Caco-2 (cell line): ENCODE measurements around the gene PNMT. TPM values are rescaled to one million over a fixed set of nuclear protein-coding genes. Genes with fewer than 3 reads are reported as not detected.
A peak's percentile ranks its signal among the peaks of the same experiment; 100 is the strongest.

Source experiments
- BruUV-seq: library from RNA; stranded (reverse); fragments of 400-500 nt; replicated peaks from 2 replicates; lab custom pipeline; 2021; lab: Mats Ljungman, UMichigan
- CTCF ChIA-PET: fragments of 300-600 bp; sonication (Branson Sonifier 250); formaldehyde crosslinking; loops from one replicate; lab custom pipeline; 2022; ENCODE audit warnings: antibody characterized with exemption; lab: Charles Lee
- POLR2A ChIA-PET: fragments of 300-600 bp; sonication (Branson Sonifier 250); formaldehyde crosslinking; loops from one replicate; lab custom pipeline; 2022; ENCODE audit warnings: antibody characterized with exemption; lab: Charles Lee
- DNase-seq, 2 experiments: peaks; one replicate each; pipeline versions ENCODE4 v3.0.0 to v3.0.0-alpha.2; 2020 to 2022
- H3K27me3 ChIP-seq: replicated peaks from 2 replicates; pipeline ENCODE4 v1.6.0; 2011; ENCODE audit warnings: low read length; ENCODE audit not compliant: control insufficient read depth, insufficient read depth
- H3K36me3 ChIP-seq: 2 replicates; pipeline ENCODE4 v1.5.1; 2011; ENCODE audit warnings: low read length; ENCODE audit not compliant: control insufficient read depth, insufficient read depth
- H3K4me1 ChIP-seq: fragments of 250-450 bp; sonication (Bioruptor Pico); 2 replicates; pipeline ENCODE4 v1.5.1; 2020; ENCODE audit warnings: mild to moderate bottlenecking
- H3K4me3 ChIP-seq: 2 replicates; pipeline ENCODE4 v1.5.1; 2011; ENCODE audit warnings: low read depth, mild to moderate bottlenecking, control low read depth, low read length
- H3K9me3 ChIP-seq: fragments of 250-450 bp; sonication (Bioruptor Pico); 2 replicates; pipeline ENCODE4 v1.5.1; 2020; ENCODE audit warnings: mild to moderate bottlenecking, moderate library complexity
- H3K27ac Mint-ChIP-seq: one replicate; pipeline ENCODE4 v1.8.0; 2022; ENCODE audit warnings: mixed read lengths; ENCODE audit not compliant: unreplicated experiment
- H3K27me3 Mint-ChIP-seq: one replicate; pipeline ENCODE4 v1.8.0; 2022; ENCODE audit warnings: mixed read lengths; ENCODE audit not compliant: insufficient read depth, unreplicated experiment
- H3K36me3 Mint-ChIP-seq: one replicate; pipeline ENCODE4 v1.8.0; 2022; ENCODE audit warnings: mild to moderate bottlenecking, mixed read lengths; ENCODE audit not compliant: insufficient read depth, unreplicated experiment
- H3K4me1 Mint-ChIP-seq: one replicate; pipeline ENCODE4 v1.8.0; 2022; ENCODE audit warnings: low read depth, mixed read lengths; ENCODE audit not compliant: unreplicated experiment
- H3K4me3 Mint-ChIP-seq: one replicate; pipeline ENCODE4 v1.8.0; 2022; ENCODE audit warnings: mild to moderate bottlenecking, moderate library complexity, mixed read lengths; ENCODE audit not compliant: unreplicated experiment
- H3K9me3 Mint-ChIP-seq: one replicate; pipeline ENCODE4 v1.8.0; 2022; ENCODE audit warnings: mixed read lengths; ENCODE audit not compliant: unreplicated experiment
- CTCF ChIP-seq, 2 experiments: fragments of 200-600 bp in 1 of 2; IDR thresholded peaks; 1 replicate in 1 of 2; 2 replicates in 1 of 2; pipeline versions ENCODE4 v1.5.1 to v1.8.0; 2011 to 2022; ENCODE audit warnings: antibody characterized with exemption in 1 of 2, control low read depth in 1 of 2, inconsistent platforms in 1 of 2, low read depth in 1 of 2, low read length in 1 of 2, mild to moderate bottlenecking in 1 of 2, moderate library complexity in 1 of 2; ENCODE audit not compliant: insufficient read depth in 1 of 2, severe bottlenecking in 1 of 2, unreplicated experiment in 1 of 2
- intact Hi-C: fragments of 100-400 bp; cut with micrococcal nuclease; formaldehyde crosslinking; loops from one replicate; pipeline ENCODE4 v1.10.0; 2022; ENCODE audit not compliant: unreplicated experiment
- total RNA-seq: library from RNA; stranded (reverse); gene quantifications from 2 replicates; pipeline ENCODE4 v1.2.3, GENCODE V29; 2022

Gene PNMT
- total RNA-seq, 1 experiment from 2014 or later, result not detected

- POLR2A ChIA-PET, result interaction anchor here (0.6 kb wide), 1 partner anchor 87 kb away, joined by 3 read pairs; no protein-coding TSS in a partner anchor
- intact Hi-C loops, result loop anchor here (1.0 kb wide), 1 partner anchor 75 kb away; no protein-coding TSS in a partner anchor
- peaks cover 8% of the 10 kb centered on the region for H3K27me3 Mint-ChIP-seq
Measured at GRCh38 chr17:39623356-39623950, 44.8 kb upstream of the PNMT start.

GRCh38 chr17:39624313-39624712 is 43.9 kb upstream of the PNMT start:
- Mint-ChIP-seq H3K27ac (no peak overlapping the region), H3K4me3 (no peak overlapping the region), H3K9me3 (no peaks in the 10 kb centered on the region), H3K27me3 (peaks cover 4% of the 10 kb centered on the region), H3K4me1 (no peaks in the 10 kb centered on the region), H3K36me3 (no peaks in the 10 kb centered on the region)
- no peak for DNase-seq
- no peak overlapping the region for H3K4me3 ChIP-seq
- BruUV-seq, result no TSS peak
- H3K4me1 ChIP-seq, result peaks cover 11% of the 10 kb centered on the region; the same call in 1 of the 2 replicates
- no peaks in the 10 kb centered on the region for H3K9me3 ChIP-seq
- ChIA-PET CTCF (interaction anchor here (0.5 to 2.7 kb wide), 6 partner anchors 48 to 115 kb away, joined by 3 to 48 read pairs (median 4); no protein-coding TSS in a partner anchor), POLR2A (no interaction called here)
- no peaks in the 10 kb centered on the region for H3K27me3 ChIP-seq
- H3K36me3 ChIP-seq, result no peaks in the 10 kb centered on the region
- TF ChIP-seq CTCF (IDR thresholded peaks at IDR 0.05; ENCODE audit: insufficient read depth in 1 of 2, low read depth in 1 of 2, low read length in 1 of 2, severe bottlenecking in 1 of 2, unreplicated experiment in 1 of 2), result no peak
- intact Hi-C loops, result no loop called here

More at GRCh38 chr17:39623356-39623950, 44.8 kb upstream of the PNMT start:
- peak; percentile 96 for TF ChIP-seq CTCF (IDR thresholded peaks at IDR 0.05; ENCODE audit: insufficient read depth in 1 of 2, low read depth in 1 of 2, low read length in 1 of 2, severe bottlenecking in 1 of 2, unreplicated experiment in 1 of 2)
- Histone ChIP-seq H3K9me3 (no peaks in the 10 kb centered on the region), H3K4me3 (no peak overlapping the region), H3K36me3 (no peaks in the 10 kb centered on the region), H3K27me3 (0 out of 2 replicates have a peak, but pooled peaks cover 1% of the 10 kb centered on the region), H3K4me1 (peaks cover 13% of the 10 kb centered on the region; the same call in 1 of the 2 replicates)
- no peaks in the 10 kb centered on the region for H3K4me1 Mint-ChIP-seq
- H3K4me3 Mint-ChIP-seq, result no peak overlapping the region
- H3K36me3 Mint-ChIP-seq, result no peaks in the 10 kb centered on the region
- no peak overlapping the region for H3K27ac Mint-ChIP-seq
- BruUV-seq, result no TSS peak
- no peaks in the 10 kb centered on the region for H3K9me3 Mint-ChIP-seq
- peak; percentile 82 to 90 for DNase-seq
- CTCF ChIA-PET, result interaction anchor here (0.6 to 2.7 kb wide), 35 partner anchors 8 to 417 kb away, joined by 3 to 48 read pairs (median 5); partner anchors contain the start of genes CDK12, ERBB2, MIEN1 and PGAP3

- ChIA-PET POLR2A (interaction anchor here (0.6 kb wide), 1 partner anchor 21 kb away, joined by 3 read pairs; no protein-coding TSS in a partner anchor), CTCF (interaction anchor here (0.6 to 2.7 kb wide), 4 partner anchors 47 to 114 kb away, joined by 3 to 48 read pairs (median 6); no protein-coding TSS in a partner anchor)
- intact Hi-C loops, result no loop called here
- H3K27me3 ChIP-seq, result no peaks in the 10 kb centered on the region
- no peaks in the 10 kb centered on the region for H3K9me3 ChIP-seq
- no peak for TF ChIP-seq CTCF (IDR thresholded peaks at IDR 0.05; ENCODE audit: insufficient read depth in 1 of 2, low read depth in 1 of 2, low read length in 1 of 2, severe bottlenecking in 1 of 2, unreplicated experiment in 1 of 2)
- BruUV-seq, result no TSS peak
- Mint-ChIP-seq H3K4me3 (no peak overlapping the region), H3K4me1 (no peaks in the 10 kb centered on the region), H3K9me3 (no peaks in the 10 kb centered on the region), H3K36me3 (no peaks in the 10 kb centered on the region), H3K27me3 (peaks cover 4% of the 10 kb centered on the region), H3K27ac (no peak overlapping the region)
- H3K4me3 ChIP-seq, result no peak overlapping the region
- no peaks in the 10 kb centered on the region for H3K36me3 ChIP-seq
- no peak for DNase-seq
- H3K4me1 ChIP-seq, result peaks cover 11% of the 10 kb centered on the region; the same call in 1 of the 2 replicates
Measured at GRCh38 chr17:39625198-39625785, 43.0 kb upstream of the PNMT start.
